GM12892 (cell line): ENCODE data around the gene GPR63. TPM values are rescaled to one million over a fixed set of nuclear protein-coding genes. Genes with fewer than 3 reads are reported as not detected.
"Not testable (repeated sequence)": the region's sequence is repeated elsewhere in the genome, so short reads cannot be mapped to it uniquely, and the experiment has no call there.

ENCODE experiments used
- DNase-seq: peaks from one replicate; pipeline ENCODE4 v3.0.0; 2011; ENCODE audit not compliant: insufficient read length
- FAIRE-seq: peaks from 2 replicates; lab custom pipeline; 2011; peaks lifted over from hg19 to GRCh38; lab: Jason Lieb, UNC
- POLR2A ChIP-seq: IDR thresholded peaks from 2 replicates; pipeline ENCODE4 v1.6.1; 2011; ENCODE audit warnings: low read depth, low read length, control low read depth
- POLR2AphosphoS5 ChIP-seq: IDR thresholded peaks from 2 replicates; pipeline ENCODE4 v1.6.1; 2011; ENCODE audit warnings: low read depth, low read length, control low read depth
- TAF1 ChIP-seq: IDR thresholded peaks from 2 replicates; pipeline ENCODE4 v1.6.1; 2011; ENCODE audit warnings: low read depth, mild to moderate bottlenecking, control low read depth, low read length, borderline replicate concordance
- polyA plus RNA-seq: library from polyadenylated mRNA; unstranded; fragments of >200 nt; gene quantifications from one replicate; pipeline ENCODE4 v1.2.1, GENCODE V29; 2012; ENCODE audit warnings: missing spikeins, inconsistent platforms; ENCODE audit not compliant: missing spikeins

Gene GPR63
- polyA plus RNA-seq, result 2.3 TPM

GRCh38 chr6:96837081-96837971 is at the start of gene GPR63:
TSS of gene GPR63 (minus strand) at chr6:96837477. CDS start at chr6:96799731, 37,746 bp downstream.
- peak; percentile 80 for DNase-seq
- peak; percentile 92 for FAIRE-seq
- TF ChIP-seq POLR2AphosphoS5, result peak; percentile 50; the same call in 1 of the 2 replicates
- TF ChIP-seq TAF1, result peak; percentile 31; the same call in 1 of the 2 replicates
- TF ChIP-seq POLR2A, result peak; percentile 67; the same call in 1 of the 2 replicates

GRCh38 chr6:96886519-96886918 is 49.2 kb upstream of the GPR63 start:
- DNase-seq (no peak), FAIRE-seq (no peak)
- TF ChIP-seq POLR2A (no peak), TAF1 (no peak), POLR2AphosphoS5 (no peak)

- FAIRE-seq, DNase-seq: not testable (repeated sequence)
Observed at GRCh38 chr6:96885187-96885631, 47.9 kb upstream of the GPR63 start.

GRCh38 chr6:96878143-96878542 is 40.9 kb upstream of the GPR63 start:
- TF ChIP-seq POLR2A (no peak), POLR2AphosphoS5 (no peak), TAF1 (no peak)
- FAIRE-seq, result no peak
- no peak for DNase-seq

- FAIRE-seq (no peak), DNase-seq (no peak)
- TF ChIP-seq POLR2AphosphoS5, result no peak
- TF ChIP-seq TAF1, result no peak
- TF ChIP-seq POLR2A, result no peak
Observed at GRCh38 chr6:96876886-96877545, 39.7 kb upstream of the GPR63 start.

GRCh38 chr6:96872976-96873375 is 35.7 kb upstream of the GPR63 start:
- TF ChIP-seq POLR2A (no peak), TAF1 (no peak), POLR2AphosphoS5 (no peak)
- FAIRE-seq (no peak), DNase-seq (no peak)

GRCh38 chr6:96865055-96865405 is 27.8 kb upstream of the GPR63 start:
- DNase-seq (no peak), FAIRE-seq (no peak)
- TF ChIP-seq TAF1 (no peak), POLR2AphosphoS5 (no peak), POLR2A (no peak)

GRCh38 chr6:96864216-96865054 is 27.2 kb upstream of the GPR63 start:
- TF ChIP-seq POLR2A (no peak), TAF1 (no peak), POLR2AphosphoS5 (no peak)
- FAIRE-seq, result no peak
- DNase-seq, result no peak

GRCh38 chr6:96862560-96862959 is 25.3 kb upstream of the GPR63 start:
- FAIRE-seq (no peak), DNase-seq (no peak)
- no peak for TF ChIP-seq TAF1
- TF ChIP-seq POLR2AphosphoS5, result no peak
- no peak for TF ChIP-seq POLR2A

GRCh38 chr6:96861588-96861987 is 24.3 kb upstream of the GPR63 start:
- no peak for FAIRE-seq
- TF ChIP-seq TAF1, result no peak
- TF ChIP-seq POLR2AphosphoS5, result no peak
- no peak for TF ChIP-seq POLR2A

GRCh38 chr6:96856856-96857255 is 19.6 kb upstream of the GPR63 start:
- FAIRE-seq (no peak), DNase-seq (no peak)
- TF ChIP-seq TAF1, result no peak
- no peak for TF ChIP-seq POLR2AphosphoS5
- no peak for TF ChIP-seq POLR2A

More at GRCh38 chr6:96861588-96861987, 24.3 kb upstream of the GPR63 start:
- no peak for DNase-seq
